DMS153 treated with DMSO at 0.1 percent for 48 hours (cell line): ENCODE data around the gene GCN1.

Source experiments
- DNase-seq: peaks from one replicate; lab custom pipeline; 2025; ENCODE audit not compliant: unreplicated experiment; lab: John Stamatoyannopoulos, UW

GCN1 gene

GRCh38 chr12:120144215-120144614 lies 50.3 kb downstream of the GCN1 start:
- no peak for DNase-seq

- no peak for DNase-seq
These were observed 52.2 kb downstream of the GCN1 start for GRCh38 chr12:120142231-120142877.

- DNase-seq = no peak
These were observed 53.2 kb downstream of the GCN1 start for GRCh38 chr12:120141336-120141735.

- DNase-seq = no peak
These were observed 53.9 kb downstream of the GCN1 start for GRCh38 chr12:120140603-120141002.

- no peak for DNase-seq
These were observed 54.6 kb downstream of the GCN1 start for GRCh38 chr12:120139958-120140357.

GRCh38 chr12:120138366-120138765 lies 56.1 kb downstream of the GCN1 start:
- DNase-seq = no peak

- DNase-seq = no peak
These were observed 56.7 kb downstream of the GCN1 start for GRCh38 chr12:120137833-120138232.

GRCh38 chr12:120136093-120136770 lies 58.3 kb downstream of the GCN1 start:
- DNase-seq = no peak

- no peak for DNase-seq
These were observed 60.1 kb downstream of the GCN1 start for GRCh38 chr12:120134307-120134980.

- no peak for DNase-seq
These were observed 61.6 kb downstream of the GCN1 start for GRCh38 chr12:120132863-120133385.

GRCh38 chr12:120132054-120132836 lies 62.3 kb downstream of the GCN1 start:
- no peak for DNase-seq

- DNase-seq = no peak
These were observed 63.4 kb downstream of the GCN1 start for GRCh38 chr12:120131116-120131515.

- no peak for DNase-seq
These were observed 64.5 kb downstream of the GCN1 start for GRCh38 chr12:120130011-120130410.

GRCh38 chr12:120126635-120127005 lies 67.9 kb downstream of the GCN1 start:
- DNase-seq = no peak

- DNase-seq = no peak
These were observed 68.5 kb downstream of the GCN1 start for GRCh38 chr12:120125792-120126634.

- no peak for DNase-seq
These were observed 69.5 kb downstream of the GCN1 start for GRCh38 chr12:120125029-120125428.

GRCh38 chr12:120121766-120122293 lies 72.7 kb downstream of the GCN1 start:
- DNase-seq = no peak

GRCh38 chr12:120121343-120121742 lies 73.2 kb downstream of the GCN1 start:
- DNase-seq = no peak

- DNase-seq = no peak
These were observed 75.1 kb downstream of the GCN1 start for GRCh38 chr12:120119271-120119973.
